NCI-H1930 (cell line): ENCODE measurements around the gene CST9L.
"Not testable (repeated sequence)": the region's sequence is repeated elsewhere in the genome, so short reads cannot be mapped to it uniquely, and the experiment has no call there.

ENCODE experiments used
- DNase-seq, 2 experiments: peaks; one replicate each; lab custom pipeline; 2025; lab: John Stamatoyannopoulos, UW

CST9L gene

DNA sequence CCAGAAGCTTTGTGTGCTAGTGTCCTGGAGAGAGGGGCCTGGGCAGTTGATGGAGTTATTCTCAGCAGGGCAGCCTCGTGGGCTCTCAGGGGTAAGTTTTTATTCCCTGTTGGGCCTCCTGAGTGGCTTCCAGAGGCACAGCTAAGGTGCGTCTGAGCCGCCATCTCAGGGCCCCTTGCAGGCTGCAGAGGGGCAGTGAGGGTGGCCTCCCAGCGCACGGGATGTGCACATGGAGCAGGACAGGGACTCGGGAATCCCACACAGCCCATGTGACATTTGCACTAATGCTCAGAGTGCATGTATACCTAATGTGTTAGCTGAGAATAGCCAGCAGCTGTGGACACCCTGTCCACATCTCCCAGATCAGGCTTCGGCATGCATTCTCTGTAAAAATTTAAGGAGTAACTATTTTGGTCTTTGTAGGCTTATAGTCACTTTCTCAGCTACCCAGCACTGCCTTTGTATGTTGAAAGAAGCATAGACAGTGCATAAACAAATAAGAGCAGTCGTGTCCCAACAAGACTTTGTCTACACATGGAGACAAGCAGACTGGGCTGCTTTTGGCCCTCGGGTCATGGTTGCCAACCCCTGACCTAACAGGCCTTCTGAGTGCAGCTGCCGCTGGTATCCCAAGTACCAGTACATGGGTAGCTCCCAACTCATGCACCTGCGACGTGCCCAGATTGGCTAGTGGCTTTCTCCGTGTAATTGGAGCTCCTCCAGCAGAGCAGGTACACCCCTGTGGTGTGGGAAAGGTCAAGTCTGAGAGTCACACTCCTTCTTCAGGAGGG is 18.6 kb upstream of the CST9L start:
- DNase-seq: no peak

DNA sequence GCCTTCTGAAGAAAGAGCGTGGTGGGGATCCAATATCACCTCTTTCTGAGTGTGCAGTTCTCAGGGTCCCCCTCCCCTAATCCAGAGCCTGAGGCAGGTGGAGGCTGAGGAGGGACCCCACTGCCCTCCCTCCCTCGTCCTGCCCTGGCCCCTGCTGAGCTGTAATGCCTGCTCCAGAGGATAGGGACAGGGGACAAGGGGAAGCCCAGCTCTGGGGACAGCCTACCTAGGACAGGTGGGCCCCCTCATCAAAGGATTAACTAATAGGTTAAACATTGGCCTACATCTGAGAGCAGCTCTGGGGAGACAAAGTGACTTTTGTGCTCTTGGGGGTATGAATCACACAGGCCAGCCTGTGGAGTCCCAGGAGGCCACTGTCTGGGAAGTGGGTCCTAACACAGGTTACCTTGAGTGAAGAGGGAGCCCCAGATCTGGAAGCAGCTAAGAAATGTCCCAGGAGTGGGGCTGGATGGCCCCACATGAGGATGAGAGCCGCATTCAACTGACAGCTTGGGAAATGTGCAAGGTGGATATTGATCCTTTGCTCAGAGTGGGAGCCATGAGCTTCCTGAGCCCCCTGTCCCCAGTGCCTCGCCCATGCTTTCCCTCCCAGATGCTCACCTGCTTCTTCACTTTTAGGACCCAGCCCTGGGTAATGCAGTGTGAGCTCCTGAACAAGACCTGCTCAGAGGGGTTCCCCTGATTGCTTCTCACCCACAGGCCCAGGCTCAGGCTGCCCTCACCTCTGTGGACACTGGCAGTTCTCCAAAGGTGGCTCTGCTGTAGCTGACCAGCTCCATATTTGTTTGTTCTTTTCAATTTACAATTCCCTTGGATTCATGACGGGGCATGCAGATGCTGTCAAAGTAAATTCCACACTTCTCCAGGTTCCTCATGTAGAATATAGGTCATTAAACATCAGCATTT is 17.8 kb upstream of the CST9L start:
- DNase-seq: no peak

DNA sequence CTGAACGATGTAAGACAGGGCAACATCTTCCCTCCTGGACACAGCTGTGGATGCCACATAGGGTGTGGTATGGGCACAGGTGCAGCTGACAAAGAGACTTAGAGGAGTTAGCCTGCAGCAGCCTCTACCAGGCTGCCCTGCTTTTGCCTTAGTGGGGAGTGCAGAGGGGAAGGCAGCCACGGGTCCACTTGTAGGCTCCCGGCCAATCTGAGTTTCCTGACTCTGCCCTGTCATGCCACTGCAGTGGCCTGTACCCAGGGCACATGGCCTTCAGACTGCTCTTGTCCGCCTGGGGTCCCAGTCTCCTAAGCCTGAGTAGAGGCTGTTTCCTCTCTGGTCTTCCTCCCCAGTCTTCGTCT is 17.1 kb upstream of the CST9L start:
- no peak for DNase-seq

DNA sequence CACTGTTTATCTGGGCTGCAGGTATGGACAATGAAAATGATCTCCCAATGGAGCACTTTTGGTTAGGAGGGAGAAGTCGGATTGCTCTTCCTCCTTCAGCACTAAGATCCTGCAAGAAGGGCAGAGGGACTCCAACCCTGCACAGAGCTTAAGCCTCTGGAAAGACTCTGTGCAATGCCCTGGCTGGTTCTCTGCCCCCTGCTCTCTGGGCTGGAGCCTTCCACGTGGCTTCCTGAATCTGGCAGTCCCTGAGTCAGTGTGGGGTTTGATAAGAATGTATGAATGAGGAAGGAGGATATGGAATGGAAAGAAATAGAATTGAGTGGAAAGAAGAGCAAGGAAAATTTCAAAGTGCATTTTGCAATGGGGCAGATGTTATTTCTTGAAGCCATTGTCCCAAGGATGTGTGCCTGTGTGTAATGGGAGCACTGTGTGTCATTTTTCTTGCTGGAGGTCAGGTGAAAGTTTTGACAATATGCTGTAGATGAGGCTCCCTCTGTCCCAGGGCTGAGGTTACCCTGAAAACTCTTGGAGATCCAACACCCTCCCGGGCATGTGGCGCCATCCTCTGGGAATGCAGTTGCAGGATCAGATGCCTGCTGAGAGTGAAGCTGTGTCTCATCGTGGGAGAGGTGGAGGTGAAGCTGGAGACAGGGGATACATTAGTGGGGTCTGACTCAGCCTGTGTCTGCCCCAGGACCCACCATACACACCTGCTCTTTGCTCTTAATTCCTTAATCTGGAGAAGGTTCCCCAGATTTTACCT is 16.3 kb upstream of the CST9L start:
- DNase-seq: no peak

DNA sequence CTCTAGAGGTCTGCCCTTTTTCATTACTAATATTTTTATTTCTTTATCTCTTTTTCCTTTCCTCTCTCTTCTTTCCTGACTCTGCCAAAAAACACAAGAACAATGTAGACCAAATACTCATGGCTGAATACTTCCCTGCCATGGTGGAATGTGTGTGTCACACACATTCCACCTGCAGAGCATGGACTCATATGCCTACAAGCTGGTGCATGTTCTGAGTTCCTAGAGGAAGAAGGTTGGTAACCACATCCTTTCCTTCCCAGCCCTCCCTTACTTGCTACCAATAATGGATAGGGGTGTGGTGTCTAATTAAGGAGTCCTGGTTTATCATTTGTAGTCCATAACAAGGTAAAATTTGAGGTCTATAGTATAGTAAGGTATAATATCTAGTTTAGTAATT is 15.2 kb upstream of the CST9L start:
- DNase-seq: no peak

DNA sequence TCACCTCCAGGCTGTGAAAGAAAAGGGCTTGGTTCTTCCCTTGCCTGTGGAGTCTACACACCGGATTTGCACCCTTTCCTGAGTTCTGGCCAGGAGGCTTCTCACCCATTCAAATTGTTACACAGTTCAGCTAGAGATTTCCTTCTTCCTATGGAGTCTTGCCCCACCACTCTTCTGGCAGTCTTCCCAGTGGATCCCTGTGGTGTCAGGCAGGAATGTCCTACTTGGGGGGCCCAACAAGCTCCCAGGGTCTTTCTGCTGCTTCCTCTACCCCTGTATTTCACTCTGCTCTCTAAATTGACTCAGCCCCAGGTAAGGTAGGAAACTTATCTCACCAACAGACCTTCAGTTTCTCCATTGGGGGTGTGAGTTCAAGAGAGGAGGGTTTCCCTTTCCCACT is 14.0 kb upstream of the CST9L start:
- no peak for DNase-seq

DNA sequence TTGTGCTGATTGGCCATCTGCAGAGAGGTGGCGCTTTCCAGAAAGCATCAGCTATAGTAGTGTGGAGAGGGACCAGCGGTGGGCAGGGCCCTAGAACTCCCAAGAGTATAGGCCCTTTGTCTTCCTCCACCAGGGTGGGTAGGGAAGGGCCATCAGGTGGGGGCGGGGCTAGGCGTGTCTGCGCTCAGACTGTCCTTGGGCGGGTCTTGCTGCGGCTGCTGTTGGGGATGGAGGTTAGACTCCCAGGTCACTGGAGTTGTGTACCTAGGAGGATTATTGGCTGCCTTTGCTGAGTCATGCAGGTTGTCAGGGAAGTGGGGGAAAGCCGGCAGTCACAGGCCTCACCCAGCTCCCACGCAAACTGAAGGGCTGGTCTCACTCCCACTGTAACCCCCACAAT is 13.5 kb upstream of the CST9L start:
- not testable (repeated sequence) for DNase-seq

DNA sequence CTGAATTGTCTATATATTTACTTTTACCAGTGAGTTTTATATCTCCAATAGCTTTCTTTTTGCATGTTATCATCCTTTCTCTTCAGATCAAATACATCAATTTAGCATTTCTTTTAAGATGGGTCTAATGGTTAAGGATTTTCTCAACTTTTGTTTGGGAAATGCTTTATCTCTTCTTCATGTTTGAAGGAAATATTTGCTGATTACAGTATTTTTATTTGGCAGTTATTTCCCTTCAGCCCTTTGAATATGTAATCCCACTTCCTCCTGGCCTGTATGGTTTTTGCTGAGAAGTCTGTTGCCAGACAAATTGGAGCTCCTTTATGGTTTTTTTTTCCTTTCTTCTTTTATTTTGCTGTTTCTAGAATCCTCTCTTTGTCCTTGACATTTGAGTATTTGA is 6.7 kb upstream of the CST9L start:
- DNase-seq: no peak

DNA sequence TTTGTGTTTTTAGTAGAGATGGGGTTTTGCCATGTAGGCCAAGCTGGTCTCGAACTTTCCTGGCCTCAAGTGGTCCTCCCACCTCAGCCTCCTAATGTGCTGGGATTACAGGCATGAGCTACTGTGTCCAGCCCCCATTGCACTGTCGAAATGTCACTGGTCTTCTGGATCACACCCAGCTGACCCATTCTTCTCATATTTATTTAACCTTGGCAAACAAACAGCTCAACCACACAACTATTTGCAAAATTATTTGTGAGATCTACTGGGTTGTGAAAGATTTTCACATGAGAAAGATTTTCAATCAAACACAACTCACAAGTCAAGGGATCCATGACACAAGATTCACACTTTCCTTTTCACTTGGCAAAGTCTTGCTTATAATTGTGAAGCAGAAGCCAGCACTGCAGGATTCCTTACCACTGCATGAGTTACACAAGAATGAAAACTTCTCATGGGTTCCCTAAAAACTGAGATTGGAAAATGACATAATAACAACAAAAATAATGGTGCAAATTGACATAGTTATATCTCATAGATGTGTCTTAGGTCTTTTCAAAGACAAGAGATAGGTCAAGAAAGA is 2.0 kb upstream of the CST9L start:
- no peak for DNase-seq

DNA sequence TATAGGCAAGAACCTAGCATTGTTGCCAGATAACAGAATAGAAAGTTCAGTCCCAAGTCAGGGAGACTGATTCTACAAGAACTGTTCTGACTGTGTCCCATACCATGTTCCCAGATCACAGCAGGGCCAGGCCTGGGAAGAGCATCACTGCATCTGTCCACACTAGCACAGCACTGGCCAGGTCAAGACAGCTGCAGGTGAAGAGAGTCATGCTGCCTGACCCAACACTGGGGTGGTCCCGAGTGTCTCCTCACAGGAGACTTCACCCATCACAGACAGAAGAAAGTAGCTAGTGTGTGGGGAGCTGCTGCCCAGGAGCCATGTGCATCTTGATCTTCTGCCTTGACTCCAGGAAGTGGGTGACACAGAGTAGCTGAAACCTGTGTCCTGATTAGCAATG is 1.3 kb upstream of the CST9L start:
- no peak for DNase-seq

DNA sequence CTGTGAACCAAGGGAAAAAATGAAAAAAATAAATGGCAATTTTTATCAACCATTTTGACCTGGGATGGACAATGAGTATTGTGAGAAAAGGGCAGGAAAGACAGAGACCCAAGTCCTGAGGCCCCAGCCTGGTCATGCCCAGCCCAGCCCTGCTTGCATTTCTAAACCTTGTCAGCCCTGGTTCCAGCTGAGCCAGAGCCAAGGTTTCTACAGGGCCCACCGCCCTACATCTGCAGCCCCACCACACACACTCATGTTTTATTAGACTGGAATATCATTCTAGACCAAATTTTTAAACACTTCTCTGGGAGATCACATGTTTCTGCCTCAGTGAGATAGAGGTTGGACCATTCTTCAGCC is 667 bp upstream of the CST9L start:
- DNase-seq: no peak

DNA sequence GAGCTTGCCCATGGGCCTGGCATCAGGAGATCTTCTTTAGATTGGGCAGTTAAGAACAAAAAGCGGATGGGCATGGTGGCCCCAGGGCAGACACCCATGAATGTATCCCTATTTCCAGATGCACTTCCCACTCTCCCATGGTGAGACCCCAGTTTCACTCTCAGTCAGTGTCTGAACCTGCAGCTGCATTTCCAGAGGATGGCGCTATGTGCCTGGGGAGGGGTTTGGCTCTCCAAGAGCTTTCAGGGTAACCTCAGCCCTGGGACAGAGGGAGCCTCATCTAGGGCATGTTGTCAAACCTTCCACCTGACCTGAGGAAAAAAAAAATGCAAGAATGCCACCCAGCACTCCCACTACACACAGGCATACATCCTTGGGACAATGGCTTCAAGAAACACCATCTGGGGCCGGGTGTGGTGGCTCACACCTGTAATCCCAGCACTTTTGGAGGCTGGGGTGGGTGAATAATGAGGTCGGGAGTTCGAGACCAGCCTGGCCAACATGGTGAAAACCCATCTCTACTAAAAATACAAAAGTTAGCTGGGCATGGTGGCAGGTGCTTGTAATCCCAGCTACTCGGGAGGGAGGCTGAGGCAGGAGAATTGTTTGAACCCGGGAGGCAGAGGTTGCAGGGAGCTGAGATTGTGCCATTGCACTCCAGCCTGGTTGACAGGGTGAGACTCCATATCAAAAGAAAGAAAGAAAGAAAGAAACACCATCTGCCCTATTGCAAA is 1.9 kb downstream of the CST9L start:
- no peak for DNase-seq

DNA sequence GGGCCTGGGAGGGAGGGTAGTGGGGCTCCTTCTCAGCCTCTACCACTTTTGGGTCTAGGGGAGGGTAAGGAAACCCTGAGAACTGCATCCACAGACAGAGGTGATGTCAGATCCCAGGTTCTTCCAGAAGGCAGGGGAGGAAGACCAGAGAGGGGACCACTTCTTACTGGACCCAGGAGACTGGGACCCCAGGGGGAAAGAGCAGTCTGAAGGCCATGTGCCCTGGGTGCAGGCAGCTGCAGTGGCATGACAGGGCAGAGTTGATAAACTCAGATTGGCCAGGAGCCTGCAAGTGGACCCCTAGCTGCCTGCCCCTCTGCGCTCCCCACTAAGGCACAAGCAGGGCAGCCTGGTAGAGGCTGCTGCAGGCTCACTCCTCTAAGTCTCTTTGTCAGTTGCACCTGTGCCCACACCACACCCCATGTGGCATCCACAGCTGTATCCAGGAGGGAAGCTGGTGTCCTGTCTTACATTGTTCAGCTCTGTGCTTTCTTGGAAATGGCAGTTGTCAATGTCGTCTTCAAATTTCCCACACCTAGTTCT is 2.7 kb downstream of the CST9L start:
- DNase-seq: no peak

DNA sequence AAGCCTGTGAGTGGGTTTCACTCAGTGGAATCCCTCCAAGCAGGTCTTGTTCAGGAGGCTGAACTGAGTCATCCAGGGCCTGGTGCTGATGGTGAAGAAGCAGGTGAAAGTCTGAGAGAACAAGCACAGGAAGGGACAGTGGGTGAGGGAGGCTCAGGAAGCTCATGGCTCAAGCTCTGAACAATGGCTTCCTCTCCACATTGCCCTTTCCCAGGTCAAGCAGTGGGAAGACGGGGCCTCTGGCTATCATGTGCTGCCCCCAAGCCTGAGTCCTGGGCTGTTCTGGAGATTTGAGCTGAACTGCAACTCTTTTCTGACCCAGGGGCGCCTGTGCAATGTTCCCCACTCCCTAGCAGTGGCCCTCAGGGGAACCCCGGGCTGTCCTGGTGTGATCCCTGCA is 3.4 kb downstream of the CST9L start:
- DNase-seq: no peak

DNA sequence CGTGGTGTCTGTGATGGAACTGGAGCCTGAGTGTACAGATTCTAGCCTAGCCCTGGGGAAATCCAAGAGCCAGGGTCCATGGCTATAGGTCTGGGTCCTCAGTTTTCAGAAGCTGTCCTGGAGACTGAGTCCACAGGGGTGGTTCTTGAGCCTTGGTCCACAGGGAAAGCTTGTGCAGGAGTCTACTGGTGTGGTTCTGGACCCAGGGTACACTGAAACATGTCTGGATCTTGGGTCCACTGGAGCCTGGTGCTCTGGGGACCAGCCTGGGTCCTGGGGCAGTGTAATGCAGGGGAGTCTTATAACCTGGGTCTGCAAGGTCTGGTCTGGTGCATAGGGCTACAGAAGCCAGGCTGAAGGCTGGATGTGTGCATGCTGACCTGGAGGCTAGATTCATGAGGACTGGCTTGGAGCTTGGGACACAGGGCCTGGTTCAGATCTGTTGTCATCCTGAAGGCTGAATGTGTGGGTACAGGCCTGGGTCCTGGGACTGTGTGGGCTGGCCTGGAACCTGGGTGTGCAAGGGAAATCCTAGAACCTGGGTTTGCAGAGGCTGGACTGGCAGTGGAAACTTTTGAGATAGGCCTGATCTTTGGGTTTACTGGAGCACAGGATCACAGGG is 5.5 kb downstream of the CST9L start:
- DNase-seq: no peak

DNA sequence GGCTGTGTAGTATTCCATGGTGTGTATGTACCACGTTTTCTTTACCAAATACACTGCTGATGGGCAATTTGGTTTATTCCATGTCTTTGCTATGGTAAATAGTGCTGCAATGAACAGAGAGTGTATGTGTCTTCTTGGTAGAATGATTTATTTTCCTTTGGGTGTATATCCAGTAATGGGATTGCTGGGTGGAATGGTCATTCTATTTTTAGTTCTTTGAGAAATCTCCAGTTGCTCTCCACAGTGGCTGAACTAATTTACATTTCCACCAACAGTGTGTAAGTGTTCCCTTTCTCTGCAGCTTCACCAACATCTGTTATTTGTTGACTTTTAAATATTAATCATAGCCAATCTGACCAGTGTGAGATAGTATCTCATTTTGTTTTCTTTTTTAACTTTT is 13.9 kb downstream of the CST9L start:
- no peak for DNase-seq

DNA sequence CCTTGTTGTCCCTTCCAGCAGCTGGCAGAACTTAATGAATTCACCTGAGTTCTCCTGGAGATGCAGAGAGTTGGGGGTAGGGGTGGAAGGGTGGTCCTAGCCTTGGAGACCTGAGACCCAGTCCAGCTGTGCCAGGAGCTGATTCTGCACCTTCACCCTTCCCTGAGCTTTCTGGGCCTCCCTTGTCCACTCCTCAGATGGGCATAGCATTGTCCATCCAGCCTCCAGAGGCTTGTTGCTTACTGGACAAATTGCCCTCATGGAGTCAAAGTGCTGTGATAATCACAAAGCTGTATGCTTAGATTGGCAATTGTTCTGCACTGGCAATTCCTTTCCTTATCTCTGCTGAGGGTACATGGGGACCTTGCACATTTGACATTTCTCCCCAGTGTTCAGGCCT is 16.5 kb downstream of the CST9L start:
- DNase-seq: no peak

DNA sequence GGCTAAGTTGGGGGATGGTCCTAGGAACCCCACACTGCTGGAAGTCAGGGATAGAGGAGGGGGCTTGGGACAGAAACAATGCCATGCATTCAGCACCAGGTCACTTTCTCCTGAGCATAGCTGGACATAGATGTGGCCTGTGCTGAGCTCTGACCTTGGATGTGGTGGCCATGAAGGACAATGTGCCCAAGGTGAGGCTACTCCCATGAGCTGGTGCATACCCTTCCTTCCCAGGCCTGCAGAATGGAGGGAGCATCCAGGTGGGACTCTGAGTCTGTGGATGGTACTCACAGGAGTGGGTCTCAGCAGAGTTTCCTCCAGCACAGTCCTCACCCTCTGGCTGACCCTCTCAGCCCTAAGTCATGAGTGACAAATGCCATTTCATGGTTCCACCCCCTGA is 16.9 kb downstream of the CST9L start:
- no peak for DNase-seq

DNA sequence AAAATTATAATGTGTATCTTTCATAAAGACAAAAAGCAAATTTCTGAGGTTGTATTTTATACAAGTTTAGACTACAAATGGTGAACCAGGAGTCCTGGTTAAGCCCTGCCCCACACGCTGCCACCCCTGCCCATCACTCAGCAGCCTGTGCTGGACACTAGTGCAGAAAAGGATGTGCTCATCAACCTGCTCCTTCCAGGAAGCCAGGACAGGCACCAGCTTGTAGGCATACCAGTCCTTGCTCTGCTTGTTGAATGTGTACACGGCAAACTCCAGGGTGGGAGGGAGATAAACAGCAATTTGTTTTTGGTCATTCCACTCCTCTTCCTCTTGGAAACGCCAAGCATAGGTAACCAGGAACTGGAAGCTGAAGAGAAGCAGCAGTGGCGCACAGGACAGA is 18.1 kb downstream of the CST9L start:
- no peak for DNase-seq

DNA sequence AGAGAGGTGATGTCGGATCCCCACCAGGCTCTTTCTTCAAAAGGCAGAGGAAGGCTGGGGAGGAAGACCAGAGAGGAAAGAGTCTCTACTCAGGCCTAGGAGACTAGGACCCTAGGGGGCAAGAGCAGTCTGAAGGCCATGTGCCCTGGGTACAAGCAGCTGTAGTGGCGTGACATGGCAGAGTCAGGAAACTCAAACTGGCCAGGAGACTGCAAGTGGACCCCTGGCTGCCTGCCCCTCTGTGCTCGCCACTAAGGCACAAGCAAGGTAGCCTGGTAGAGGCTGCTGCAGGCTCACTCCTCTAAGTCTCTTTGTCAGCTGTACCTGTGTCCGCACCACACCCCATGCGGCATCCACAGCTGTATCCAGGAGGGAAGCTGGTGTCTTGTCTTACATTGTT is 19.9 kb downstream of the CST9L start:
- DNase-seq: no peak

DNA sequence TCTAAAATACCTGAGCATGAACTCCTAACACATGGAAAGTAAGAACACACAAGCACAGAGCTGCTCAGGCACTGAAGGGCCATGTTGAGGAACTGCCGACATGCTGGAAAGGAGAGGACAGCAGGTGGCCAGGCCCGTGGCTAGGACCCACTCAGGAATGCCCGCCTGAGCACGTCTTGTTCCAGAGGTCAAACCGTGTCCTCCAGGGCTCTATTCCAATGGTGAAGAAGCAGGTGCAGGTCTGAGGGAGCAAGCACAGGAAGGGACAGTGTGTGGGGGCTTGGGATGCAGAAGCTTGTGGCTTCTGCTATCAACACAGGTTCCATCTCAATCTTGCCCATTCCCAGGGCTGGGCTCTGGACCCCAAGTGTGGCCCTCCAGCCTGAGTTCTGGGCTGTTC is 20.7 kb downstream of the CST9L start:
- DNase-seq: no peak
